ENCODE data around the gene RPA1. TPM values are rescaled to one million over a fixed set of nuclear protein-coding genes. Genes with fewer than 3 reads are reported as not detected.

RPA1 gene
- total RNA-seq, 3 donors from 2014 or later (not counting 1 experiment from before 2014, with no cell fraction given) = 70.9 to 101 (median 98.9) TPM

- DNase-seq = no peak
- Histone ChIP-seq H3K4me1 (ENCODE audit: control insufficient read depth, insufficient read depth, low read length) (peaks cover 12% of the 10 kb centered on the region), H3K27me3 (ENCODE audit: control insufficient read depth, insufficient read depth, low read length) (peaks cover 38% of the 10 kb centered on the region), H3K27ac (ENCODE audit: low read length) (no peak overlapping the region), H3K36me3 (ENCODE audit: control insufficient read depth, insufficient read depth, low read length) (no peaks in the 10 kb centered on the region), H3K4me3 (ENCODE audit: low read length) (no peak overlapping the region), H3K9me3 (ENCODE audit: control insufficient read depth, insufficient read depth, low read length) (no peaks in the 10 kb centered on the region)
- WGBS (ENCODE audit: insufficient coverage) = 88% methylated on average over 17 of the region's 17 CpGs
- Mint-ChIP-seq H3K27ac (no peak overlapping the region), H3K9me3 (no peaks in the 10 kb centered on the region), H3K36me3 (no peaks in the 10 kb centered on the region), H3K4me3 (no peak overlapping the region), H3K27me3 (ENCODE audit: low read depth in 2 of 2) (peaks cover 43 to 47% of the 10 kb centered on the region in 2 donors), H3K4me1 (peaks cover 0 to 4% of the 10 kb centered on the region in 2 donors)
- ATAC-seq = no peak
- no peak for TF ChIP-seq CTCF (IDR thresholded peaks at IDR 0.05)
- intact Hi-C loops (cut with micrococcal nuclease) = loop anchor here (10.0 kb wide), 1 partner anchor 118 kb away; the partner anchor contains the start of gene RTN4RL1
Measured at GRCh38 chr17:1907216-1907631, 77.4 kb downstream of the RPA1 start.

GRCh38 chr17:1907909-1908698 is 78.3 kb downstream of the RPA1 start:
- Mint-ChIP-seq H3K9me3 (no peaks in the 10 kb centered on the region), H3K4me1 (peaks cover 0 to 4% of the 10 kb centered on the region in 2 donors), H3K27ac (no peak overlapping the region), H3K36me3 (no peaks in the 10 kb centered on the region), H3K27me3 (ENCODE audit: low read depth in 2 of 2) (peaks cover 43 to 52% of the 10 kb centered on the region in 2 donors), H3K4me3 (no peak overlapping the region)
- H3K4me3 ChIP-seq (ENCODE audit: low read length) = no peak overlapping the region
- H3K27ac ChIP-seq (ENCODE audit: low read length) = no peak overlapping the region
- ATAC-seq = peak in 2 of 3 donors; percentile 40 to 70
- no peak for TF ChIP-seq CTCF (IDR thresholded peaks at IDR 0.05)
- peaks cover 12% of the 10 kb centered on the region for H3K4me1 ChIP-seq (ENCODE audit: control insufficient read depth, insufficient read depth, low read length)
- intact Hi-C loops (cut with micrococcal nuclease) = loop anchor here (10.0 kb wide), 1 partner anchor 117 kb away; the partner anchor contains the start of gene RTN4RL1
- no peaks in the 10 kb centered on the region for H3K9me3 ChIP-seq (ENCODE audit: control insufficient read depth, insufficient read depth, low read length)
- no peaks in the 10 kb centered on the region for H3K36me3 ChIP-seq (ENCODE audit: control insufficient read depth, insufficient read depth, low read length)
- 7% methylated on average over 48 of the region's 49 CpGs for WGBS (ENCODE audit: insufficient coverage)
- peaks cover 40% of the 10 kb centered on the region for H3K27me3 ChIP-seq (ENCODE audit: control insufficient read depth, insufficient read depth, low read length)
- peak in 1 of 2 donors; percentile 52 for DNase-seq

GRCh38 chr17:1908699-1909309 is 79.0 kb downstream of the RPA1 start:
- Histone ChIP-seq H3K36me3 (ENCODE audit: control insufficient read depth, insufficient read depth, low read length) (no peaks in the 10 kb centered on the region), H3K4me3 (ENCODE audit: low read length) (no peak overlapping the region), H3K9me3 (ENCODE audit: control insufficient read depth, insufficient read depth, low read length) (no peaks in the 10 kb centered on the region), H3K4me1 (ENCODE audit: control insufficient read depth, insufficient read depth, low read length) (peaks cover 12% of the 10 kb centered on the region), H3K27ac (ENCODE audit: low read length) (no peak overlapping the region), H3K27me3 (ENCODE audit: control insufficient read depth, insufficient read depth, low read length) (peaks cover 40% of the 10 kb centered on the region)
- peak in 1 of 3 donors; percentile 28 for ATAC-seq
- Mint-ChIP-seq H3K27me3 (ENCODE audit: low read depth in 2 of 2) (peaks cover 43 to 52% of the 10 kb centered on the region in 2 donors), H3K4me1 (peaks cover 0 to 4% of the 10 kb centered on the region in 2 donors), H3K27ac (no peak overlapping the region), H3K9me3 (no peaks in the 10 kb centered on the region), H3K36me3 (no peaks in the 10 kb centered on the region), H3K4me3 (peak overlapping the region; percentile 13)
- DNase-seq = peak in 1 of 2 donors; percentile 53
- WGBS (ENCODE audit: insufficient coverage) = 9% methylated on average over 20 of the region's 22 CpGs
- intact Hi-C loops (cut with micrococcal nuclease) = loop anchor here (10.0 kb wide), 1 partner anchor 116 kb away; the partner anchor contains the start of gene RTN4RL1
- no peak for TF ChIP-seq CTCF (IDR thresholded peaks at IDR 0.05)

Measured in natural killer cell (primary cell).